ENCODE results near the gene STT3B. TPM values are rescaled to one million over a fixed set of nuclear protein-coding genes. Genes with fewer than 3 reads are reported as not detected.

STT3B gene
- total and polyA plus RNA-seq, 3 donors from 2014 or later = 140 to 231 (median 178) TPM

- intact Hi-C loops (cut with DNase I; ENCODE audit: low total_unique reads) = no loop called here
- Histone ChIP-seq H3K36me3 (ENCODE audit: low read depth, missing control alignments) (no peaks in the 10 kb centered on the region), H3K27ac (no peak overlapping the region), H3K4me1 (no peaks in the 10 kb centered on the region), H3K9me3 (no peaks in the 10 kb centered on the region), H3K27me3 (no peaks in the 10 kb centered on the region), H3K4me3 (no peak overlapping the region)
- no peak for TF ChIP-seq CTCF (IDR thresholded peaks at IDR 0.05)
- DNase-seq = no peak
Measured at GRCh38 chr3:31543375-31543774, 10.7 kb downstream of the STT3B start.

- H3K4me1 ChIP-seq = no peaks in the 10 kb centered on the region
- intact Hi-C loops (cut with DNase I; ENCODE audit: low total_unique reads) = no loop called here
- DNase-seq = no peak
Measured at GRCh38 chr3:31544634-31545033, 11.9 kb downstream of the STT3B start.

GRCh38 chr3:31546162-31546561, 13.4 kb downstream of the STT3B start:
- no peak overlapping the region for H3K4me3 ChIP-seq
- intact Hi-C loops (cut with DNase I; ENCODE audit: low total_unique reads) = no loop called here
- 55 to 63% methylated on average over 1 of the region's 1 CpG for WGBS, 2 donors

More at GRCh38 chr3:31544634-31545033, 11.9 kb downstream of the STT3B start:
- Histone ChIP-seq H3K27ac (no peak overlapping the region), H3K9me3 (no peaks in the 10 kb centered on the region), H3K4me3 (no peak overlapping the region), H3K36me3 (ENCODE audit: low read depth, missing control alignments) (no peaks in the 10 kb centered on the region), H3K27me3 (no peaks in the 10 kb centered on the region)
- TF ChIP-seq POLR2A (IDR thresholded peaks at IDR 0.05) = no peak
- no peak for TF ChIP-seq CTCF (IDR thresholded peaks at IDR 0.05)
- WGBS, 2 donors = 72 to 76% methylated on average over 9 of the region's 9 CpGs

GRCh38 chr3:31546725-31547124, 14.0 kb downstream of the STT3B start:
- no peaks in the 10 kb centered on the region for H3K4me1 ChIP-seq
- WGBS, 2 donors = 73 to 74% methylated on average over 1 of the region's 1 CpG
- no peak overlapping the region for H3K27ac ChIP-seq
- DNase-seq = no peak
- H3K27me3 ChIP-seq = no peaks in the 10 kb centered on the region
- no peak overlapping the region for H3K4me3 ChIP-seq
- intact Hi-C loops (cut with DNase I; ENCODE audit: low total_unique reads) = no loop called here
- H3K9me3 ChIP-seq = no peaks in the 10 kb centered on the region
- H3K36me3 ChIP-seq (ENCODE audit: low read depth, missing control alignments) = no peaks in the 10 kb centered on the region
- TF ChIP-seq CTCF (IDR thresholded peaks at IDR 0.05) (no peak), POLR2A (IDR thresholded peaks at IDR 0.05) (no peak)

More at GRCh38 chr3:31546162-31546561, 13.4 kb downstream of the STT3B start:
- H3K27me3 ChIP-seq = no peaks in the 10 kb centered on the region
- DNase-seq = no peak
- H3K36me3 ChIP-seq (ENCODE audit: low read depth, missing control alignments) = no peaks in the 10 kb centered on the region
- H3K4me1 ChIP-seq = no peaks in the 10 kb centered on the region
- TF ChIP-seq POLR2A (IDR thresholded peaks at IDR 0.05) = no peak
- no peak for TF ChIP-seq CTCF (IDR thresholded peaks at IDR 0.05)
- no peaks in the 10 kb centered on the region for H3K9me3 ChIP-seq
- no peak overlapping the region for H3K27ac ChIP-seq

- WGBS, 2 donors = 19 to 32% methylated on average over 2 of the region's 2 CpGs
- TF ChIP-seq POLR2A (IDR thresholded peaks at IDR 0.05) (no peak), CTCF (IDR thresholded peaks at IDR 0.05) (peak in 2 of 3 experiments; percentile 45 to 66)
- H3K9me3 ChIP-seq = no peaks in the 10 kb centered on the region
- no peaks in the 10 kb centered on the region for H3K4me1 ChIP-seq
- no peak overlapping the region for H3K27ac ChIP-seq
- DNase-seq = no peak
- no peaks in the 10 kb centered on the region for H3K36me3 ChIP-seq (ENCODE audit: low read depth, missing control alignments)
- no peaks in the 10 kb centered on the region for H3K27me3 ChIP-seq
- H3K4me3 ChIP-seq = no peak overlapping the region
- intact Hi-C loops (cut with DNase I; ENCODE audit: low total_unique reads) = no loop called here
Measured at GRCh38 chr3:31550452-31551251, 17.9 kb downstream of the STT3B start.
